NT2/D1 (cell line): ENCODE results near the gene DLL3.

Experiments
- SUZ12 ChIP-seq: IDR thresholded peaks from 2 replicates; pipeline ENCODE4 v1.6.1; 2011; ENCODE audit not compliant: insufficient read length, insufficient read depth; ENCODE audit errors: extremely low read depth
- YY1 ChIP-seq: IDR thresholded peaks from 2 replicates; pipeline ENCODE4 v1.6.1; 2011; ENCODE audit not compliant: insufficient read length, insufficient read depth
- ZNF274 ChIP-seq: IDR thresholded peaks from 2 replicates; pipeline ENCODE4 v1.6.1; 2011; ENCODE audit warnings: mild to moderate bottlenecking, low read depth, low read length

DNA sequence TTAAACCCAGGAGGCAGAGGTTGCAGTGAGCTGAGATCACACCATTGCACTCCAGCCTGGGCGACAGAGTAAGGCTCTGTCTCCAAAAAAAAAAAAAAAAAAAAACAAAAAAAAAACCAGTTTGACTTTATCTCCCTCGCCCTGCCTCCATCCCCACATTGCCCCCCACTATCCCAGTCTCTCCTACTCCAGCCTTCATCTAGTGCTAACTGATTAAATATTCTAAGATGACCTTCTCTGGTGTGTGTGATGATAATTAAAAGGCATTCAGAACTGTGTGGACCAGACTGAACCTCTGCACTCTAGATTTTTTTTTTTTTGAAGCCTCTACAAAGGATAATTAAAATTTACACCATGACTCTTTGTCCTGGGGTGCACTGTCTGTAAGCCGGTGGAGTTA is 6.0 kb upstream of the DLL3 start:
- TF ChIP-seq SUZ12 (no peak), YY1 (no peak), ZNF274 (no peak)
